DMS53 (cell line): ENCODE data around the gene RPL3.
A peak's percentile ranks its signal among the peaks of the same experiment; 100 is the strongest.
"Not testable (repeated sequence)": the region's sequence is repeated elsewhere in the genome, so short reads cannot be mapped to it uniquely, and the experiment has no call there.

Experiments used
- DNase-seq: peaks from one replicate; lab custom pipeline; 2025; lab: John Stamatoyannopoulos, UW

RPL3 gene

DNA sequence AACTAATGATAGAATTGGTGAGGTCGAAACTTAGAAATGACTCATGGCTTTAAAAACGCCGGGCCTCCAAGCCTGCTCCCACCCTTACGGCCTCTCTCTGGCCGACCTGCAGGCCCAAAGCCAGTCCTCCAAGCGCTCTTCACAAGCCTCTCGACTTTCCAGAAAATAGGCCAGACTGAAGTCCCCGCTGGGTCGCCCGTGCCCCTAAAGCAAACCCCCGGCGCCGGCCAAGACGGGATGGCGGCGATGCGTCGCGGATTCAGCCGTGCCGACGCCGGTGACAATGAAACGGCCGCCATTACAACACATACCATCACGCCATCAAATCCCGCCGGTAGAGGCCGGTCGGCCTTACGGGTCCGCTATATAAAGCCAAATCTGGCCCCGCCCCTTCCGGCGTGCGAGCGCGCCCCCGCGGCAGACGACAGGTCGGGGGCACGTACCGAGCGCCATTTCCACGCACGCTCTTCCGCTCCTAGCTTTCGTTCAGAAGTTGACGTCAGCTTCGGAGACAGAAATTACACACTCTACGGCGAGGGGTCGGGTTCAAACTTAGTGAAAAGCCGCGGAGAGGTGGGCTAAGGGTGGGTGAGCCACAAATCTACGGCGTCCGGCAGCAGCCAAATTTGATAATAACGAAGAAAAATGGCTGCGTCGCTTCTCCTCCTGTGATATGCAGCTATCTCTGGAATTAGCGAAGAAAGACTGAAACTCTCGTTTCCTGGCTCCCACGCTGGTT lies at the start of gene RPL3:
Gene RPL3 (minus strand): TSS at position 340 of the 739 bp plus-strand sequence. CDS start 26 bp downstream, at position 314.
- peak; percentile 99 for DNase-seq

DNA sequence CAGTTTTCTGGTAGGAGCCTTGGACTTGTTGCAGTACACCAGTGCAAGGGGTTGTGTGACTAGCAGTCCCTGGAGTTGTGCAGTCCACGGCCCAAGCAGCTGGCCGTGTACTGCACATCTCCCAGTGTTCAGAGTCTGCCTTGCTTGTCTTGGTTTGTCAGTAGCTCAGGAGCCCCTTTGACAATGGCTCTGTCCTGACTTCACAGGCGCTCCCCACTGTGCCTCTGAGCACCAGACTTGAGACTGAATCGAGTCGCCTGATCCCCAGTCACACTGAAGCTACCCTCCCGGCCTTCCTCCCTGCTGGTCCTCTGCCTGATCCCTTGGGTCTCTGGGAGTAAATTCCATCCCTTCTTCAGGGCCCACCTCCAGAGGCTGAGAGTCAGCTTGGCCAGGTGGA lies 49.8 kb upstream of the RPL3 start:
- no peak for DNase-seq

DNA sequence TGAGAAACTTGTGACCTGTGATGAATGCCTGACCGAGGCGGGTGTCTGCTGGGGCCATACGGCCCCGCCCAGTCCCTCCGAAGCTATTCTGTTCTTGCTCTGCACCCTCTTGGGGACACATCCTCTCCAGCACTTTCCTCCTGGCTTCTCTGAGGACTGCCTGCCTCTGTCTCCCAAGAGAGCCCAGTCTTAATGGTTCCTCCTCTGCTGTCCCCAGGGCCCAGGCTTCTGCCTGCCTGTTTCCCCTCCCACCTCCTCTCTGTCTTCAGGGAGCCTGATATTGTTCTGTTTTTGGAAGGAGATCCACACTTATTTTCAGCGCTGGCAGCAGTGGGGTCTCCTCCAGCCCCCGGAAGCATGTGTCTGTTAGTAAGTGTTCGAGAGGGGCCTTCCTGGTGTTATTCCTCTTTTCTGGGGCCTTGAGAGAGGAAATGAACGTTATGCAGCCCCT lies 49.1 kb upstream of the RPL3 start:
- DNase-seq, result no peak

DNA sequence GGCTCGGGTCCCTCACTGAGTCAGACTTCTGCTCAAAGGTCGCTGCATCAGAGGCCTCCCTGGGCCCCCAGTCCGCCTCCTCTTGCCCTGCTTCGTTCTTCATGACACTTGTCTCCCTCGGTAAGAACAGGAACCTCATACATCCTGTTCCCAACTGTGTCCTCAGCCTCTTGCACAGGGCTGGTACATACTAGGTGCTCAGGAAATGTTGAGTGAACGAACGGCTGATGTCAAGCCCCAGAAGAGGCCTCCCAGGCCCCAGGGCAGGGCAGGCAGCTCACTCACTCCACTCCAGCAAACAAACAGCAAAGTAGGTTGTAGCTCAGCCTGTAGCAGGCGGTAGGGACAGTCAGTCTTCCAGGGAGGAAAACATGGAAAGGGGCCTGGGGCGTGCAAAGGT lies 47.6 kb upstream of the RPL3 start:
- DNase-seq, result no peak

GRCh38 chr22:39365492-39365780 lies 46.0 kb upstream of the RPL3 start:
- no peak for DNase-seq

DNA sequence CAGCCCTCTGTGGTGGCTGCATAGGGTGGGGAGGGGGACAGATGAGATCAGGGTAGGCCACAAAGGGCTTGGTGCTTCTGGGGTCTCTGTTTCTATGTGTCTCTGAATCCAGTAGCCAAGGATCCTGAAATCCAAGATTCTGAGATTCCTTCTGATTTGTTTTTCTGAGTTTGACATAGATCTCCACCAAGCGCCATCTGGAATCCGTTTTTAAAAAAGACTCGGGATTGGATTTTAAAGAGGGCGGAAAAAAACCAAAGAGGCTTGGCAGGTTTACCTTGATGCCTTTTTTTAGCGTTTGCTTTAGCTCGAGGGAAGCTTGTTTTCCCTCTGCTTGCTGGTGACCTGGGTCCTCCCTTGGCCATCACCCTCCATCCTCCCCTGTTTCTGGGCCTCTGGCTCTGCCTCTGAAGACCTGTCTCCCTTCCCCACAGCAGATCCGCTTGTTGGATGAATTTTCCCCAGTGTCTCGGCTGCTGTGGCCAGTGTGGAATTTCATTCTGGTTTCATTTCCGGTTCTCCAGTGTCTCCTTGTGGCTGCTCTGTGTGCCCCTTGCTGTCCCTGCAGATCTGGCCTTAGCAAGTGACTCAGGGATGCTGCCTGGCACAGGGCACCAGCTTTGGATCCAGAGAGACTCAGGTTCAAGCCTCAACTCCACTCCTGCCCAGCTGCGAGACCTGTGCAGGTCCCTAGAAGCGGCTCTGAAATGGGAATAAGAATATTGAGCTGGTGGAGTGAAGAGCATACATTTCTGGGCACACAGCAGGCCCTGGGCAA lies 45.5 kb upstream of the RPL3 start:
- DNase-seq, result peak; percentile 13

DNA sequence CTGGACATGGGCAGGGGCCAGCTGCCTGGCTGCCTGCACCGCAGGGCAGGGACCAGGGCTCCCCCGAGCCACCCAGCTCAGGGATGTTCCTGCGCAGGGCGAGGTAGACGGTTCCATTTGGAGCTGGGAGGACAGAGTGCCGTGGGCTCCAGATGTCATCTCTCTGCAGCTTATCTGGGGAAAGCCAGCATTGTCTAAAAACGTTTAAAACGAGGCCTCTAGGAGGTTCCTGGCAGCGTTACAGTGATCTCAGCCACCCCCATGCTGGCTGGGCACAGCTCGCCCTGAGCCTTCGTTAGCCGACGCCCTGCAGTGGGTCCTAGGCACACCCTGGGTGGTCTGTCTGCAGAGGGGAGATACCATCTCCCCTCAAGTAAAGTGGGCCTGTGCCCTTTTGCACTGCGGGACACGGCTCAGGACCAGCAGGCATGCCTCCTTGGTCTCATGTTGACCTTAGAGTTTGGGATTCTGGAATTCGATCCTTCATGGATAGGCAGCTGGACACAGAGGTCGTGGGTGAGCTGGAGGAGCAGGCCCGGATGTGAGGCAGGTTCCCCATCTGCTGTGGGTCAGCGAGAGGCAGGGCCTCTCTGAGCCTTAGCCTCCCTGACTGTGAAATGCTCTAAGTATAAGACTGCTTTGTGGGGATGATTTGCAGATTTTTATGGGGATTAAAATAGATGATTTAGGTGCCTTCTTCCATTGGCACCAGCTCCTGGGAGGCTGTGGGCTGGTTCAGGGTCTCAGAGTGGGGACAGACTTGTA lies 44.5 kb upstream of the RPL3 start:
- no peak for DNase-seq

DNA sequence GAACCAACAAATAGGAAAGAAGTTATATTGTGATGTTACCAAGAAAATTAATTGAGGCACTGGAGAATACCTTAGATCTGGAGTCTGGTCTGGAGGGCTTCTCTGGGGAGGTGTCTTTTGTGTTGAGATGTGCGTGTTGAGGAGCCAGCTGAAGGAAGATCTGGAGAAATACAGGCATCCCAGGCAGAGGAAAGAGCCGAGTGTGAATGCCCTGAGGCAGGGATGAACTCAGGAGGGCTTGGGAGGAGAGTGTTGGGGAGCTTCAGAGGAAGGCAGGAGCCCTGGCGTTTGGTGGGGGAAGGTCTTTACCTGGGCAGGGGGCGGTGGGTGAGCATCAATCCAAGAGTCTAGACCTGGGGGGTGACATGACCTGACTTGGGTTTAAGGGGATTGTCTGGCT lies 43.5 kb upstream of the RPL3 start:
- no peak for DNase-seq

GRCh38 chr22:39362271-39362670 lies 42.8 kb upstream of the RPL3 start:
- DNase-seq, result no peak

DNA sequence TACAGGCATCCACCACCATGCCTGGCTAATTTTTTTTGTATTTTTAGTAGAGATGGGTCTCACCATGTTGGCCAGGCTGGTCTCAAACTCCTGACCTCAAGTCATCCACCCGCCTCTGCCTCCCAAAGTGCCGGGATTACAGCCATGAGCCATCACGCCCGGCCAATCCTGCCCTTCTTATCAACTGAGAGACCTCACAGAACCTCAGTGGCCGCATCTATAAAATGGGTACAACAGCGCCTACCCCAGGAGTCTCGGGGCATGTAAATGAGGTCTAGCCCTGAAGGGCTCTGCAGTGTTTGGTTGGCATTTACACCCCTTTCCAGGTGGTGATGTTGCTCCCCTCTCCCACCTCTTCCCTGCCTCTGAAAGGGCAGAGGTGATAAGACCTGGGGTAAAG lies 42.1 kb upstream of the RPL3 start:
- DNase-seq, result no peak

DNA sequence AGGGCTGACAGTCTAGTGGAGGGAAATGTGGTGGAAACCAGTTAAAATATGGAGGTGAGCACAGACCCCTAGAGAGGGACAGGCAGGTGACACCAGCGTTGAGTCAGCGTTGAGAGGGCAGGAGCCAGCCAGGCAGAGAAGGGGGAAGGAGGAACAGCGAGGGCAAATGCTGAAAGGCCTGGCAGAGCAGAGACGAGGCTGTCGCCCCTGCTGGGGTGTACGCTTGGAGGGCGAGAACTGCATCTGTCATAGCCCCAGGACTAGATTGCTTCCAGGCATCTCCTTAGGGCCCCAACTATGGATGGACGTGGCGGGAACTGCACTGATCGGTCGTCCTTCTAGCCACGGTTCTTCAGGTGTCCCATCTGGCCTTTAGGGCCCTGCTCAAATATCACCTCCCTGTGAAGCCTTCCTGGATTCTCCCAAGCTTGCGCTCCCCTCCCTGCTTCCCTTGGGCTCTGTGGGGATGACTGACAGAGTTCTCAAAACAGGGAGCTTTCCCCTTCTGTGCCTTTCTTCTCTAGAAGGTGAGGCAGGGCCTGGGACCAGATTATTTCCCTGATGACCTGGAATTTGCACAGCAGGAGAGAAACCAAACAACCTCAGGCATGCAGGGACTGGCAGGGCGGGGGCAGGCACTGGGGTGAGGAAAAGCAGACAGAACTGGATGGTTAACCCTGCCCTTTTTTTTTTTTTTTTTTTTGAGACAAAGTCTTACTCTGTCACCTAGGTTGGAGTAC lies 41.4 kb upstream of the RPL3 start:
- DNase-seq, result peak; percentile 9

- no peak for DNase-seq
Observed at GRCh38 chr22:39360242-39360641, 40.8 kb upstream of the RPL3 start.

DNA sequence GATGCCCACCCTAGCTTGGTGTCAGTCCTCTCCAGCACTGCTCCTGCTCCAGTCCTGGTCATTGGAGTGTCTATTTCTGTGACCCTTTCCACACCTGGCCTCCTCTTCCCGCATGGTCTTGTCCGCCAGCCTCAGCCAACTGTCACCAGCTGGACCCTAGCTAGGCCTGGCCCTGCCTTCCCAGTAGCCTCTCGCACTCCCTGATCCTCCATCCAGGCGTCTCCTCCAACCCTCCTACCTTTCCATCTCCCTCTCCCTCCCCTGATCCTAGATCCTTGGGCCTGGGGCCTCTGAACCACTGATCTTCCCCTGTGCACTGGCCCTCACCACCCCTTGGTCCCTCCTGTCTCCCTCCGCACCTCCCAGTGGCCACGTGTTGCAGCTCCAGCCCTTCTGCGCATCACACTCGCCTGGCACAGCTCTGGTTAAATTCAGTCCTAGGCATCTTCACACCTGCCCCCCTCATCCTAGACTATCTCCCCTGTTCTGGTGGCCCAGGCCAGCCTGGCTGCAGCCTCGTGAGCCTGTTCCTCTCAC lies 40.3 kb upstream of the RPL3 start:
- no peak for DNase-seq

DNA sequence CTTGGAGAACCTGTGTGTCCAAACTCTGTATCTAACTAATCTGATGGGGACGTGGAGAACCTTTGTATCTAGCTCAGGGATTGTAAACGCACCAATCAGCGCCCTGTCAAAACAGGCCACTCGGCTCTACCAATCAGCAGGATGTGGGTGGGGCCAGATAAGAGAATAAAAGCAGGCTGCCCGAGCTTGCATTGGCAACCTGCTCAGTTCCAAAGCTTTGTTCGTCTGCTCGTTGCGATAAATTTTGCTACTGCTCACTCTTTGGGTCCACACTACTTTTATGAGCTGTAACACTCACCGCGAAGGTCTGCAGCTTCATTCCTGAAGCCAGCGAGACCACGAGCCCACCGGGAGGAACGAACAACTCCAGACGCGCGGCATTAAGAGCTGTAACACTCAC lies 38.8 kb upstream of the RPL3 start:
- DNase-seq, result not testable (repeated sequence)

GRCh38 chr22:39357110-39358108 lies 38.0 kb upstream of the RPL3 start:
- DNase-seq, result not testable (repeated sequence)

- no peak for DNase-seq
Observed at GRCh38 chr22:39356464-39356863, 37.0 kb upstream of the RPL3 start.

DNA sequence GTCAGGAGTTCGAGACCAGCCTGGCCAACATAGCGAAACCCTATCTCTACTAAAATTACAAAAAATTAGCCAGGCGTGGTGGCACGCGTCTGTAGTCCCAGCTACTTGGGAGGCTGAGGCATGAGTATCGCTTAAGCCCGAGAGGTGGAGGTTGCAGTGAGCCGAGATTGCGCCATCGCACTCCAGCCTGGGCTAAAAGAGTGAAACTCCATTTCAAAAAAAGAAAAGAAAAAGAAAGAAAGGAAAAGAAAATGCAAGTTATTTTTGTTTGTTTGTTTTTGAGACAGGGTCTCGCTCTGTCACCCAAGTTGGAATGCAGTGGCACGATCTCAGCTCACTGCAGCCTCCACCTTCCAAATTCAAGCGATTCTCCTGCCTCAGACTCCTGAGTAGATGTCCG lies 36.4 kb upstream of the RPL3 start:
- DNase-seq, result not testable (repeated sequence)

DNA sequence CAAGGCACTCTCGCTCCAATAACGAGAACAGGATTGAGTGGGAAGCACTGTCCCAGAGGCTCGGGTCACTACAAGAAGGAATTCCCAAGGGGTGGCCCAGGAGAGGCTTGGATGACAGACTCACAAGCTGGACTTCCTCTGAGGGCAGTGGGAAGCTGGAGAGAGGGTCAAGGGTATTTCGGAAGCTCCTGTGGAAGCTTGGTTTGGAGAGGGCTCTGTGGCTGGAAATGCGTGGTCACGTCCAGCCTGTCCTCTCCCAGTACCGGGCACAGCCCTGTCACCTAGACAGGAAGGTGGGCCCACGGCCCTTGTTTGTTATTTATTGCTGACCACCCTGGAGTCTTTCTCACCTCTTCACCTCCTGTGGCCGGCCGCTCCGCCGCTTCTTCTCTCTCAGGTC lies 35.7 kb upstream of the RPL3 start:
- no peak for DNase-seq

- peak; percentile 15 for DNase-seq
Observed at GRCh38 chr22:39353346-39353745, 33.9 kb upstream of the RPL3 start.

DNA sequence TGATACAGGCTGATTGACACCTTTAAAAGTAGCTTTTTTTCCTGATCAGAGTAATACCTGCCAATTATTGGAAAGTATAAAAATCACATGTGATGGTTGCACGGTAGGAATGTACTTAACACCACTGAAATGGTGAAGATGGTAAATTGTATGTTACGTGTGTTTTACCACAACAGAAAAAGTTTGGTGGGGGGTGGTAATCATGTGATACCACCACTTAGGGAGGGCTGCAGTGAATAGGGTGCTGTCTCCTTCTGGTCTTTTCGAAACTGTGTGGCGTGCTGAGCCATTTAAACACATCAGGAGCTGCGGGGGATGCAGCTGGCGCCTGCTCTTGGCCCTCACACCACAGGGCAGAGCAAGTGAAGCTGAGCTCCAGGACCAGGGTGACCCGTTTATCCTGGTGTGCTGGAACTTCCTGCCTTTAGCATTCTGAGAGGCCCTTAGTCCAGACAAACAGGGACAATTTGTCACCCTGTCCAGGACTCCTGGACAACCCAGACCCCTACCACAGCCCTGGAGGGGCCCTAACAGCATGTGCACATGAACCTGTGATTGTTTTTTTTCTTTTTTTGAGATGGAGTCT lies 33.0 kb upstream of the RPL3 start:
- no peak for DNase-seq
